HepG2 (cell line): ENCODE data around the gene MARF1.
"Not testable (repeated sequence)": the region's sequence is repeated elsewhere in the genome, so short reads cannot be mapped to it uniquely, and the experiment has no call there.

Experiments used
- BRCA1 ChIP-seq: sonication (generic); formaldehyde crosslinking; IDR thresholded peaks from 2 replicates; pipeline ENCODE4 v1.4.0; 2020; ENCODE audit warnings: missing genetic modification reagents
- CREB1 ChIP-seq, 2 experiments: fragments of 450-650 bp in 1 of 2; IDR thresholded peaks; 2 replicates each; pipeline ENCODE4 v1.6.1; 2016 to 2017; ENCODE audit warnings: control low read depth in 1 of 2, mild to moderate bottlenecking in 1 of 2, missing compliant biosample characterization in 1 of 2, missing genetic modification characterization in 1 of 2
- CTCF ChIP-seq: sonication (generic); formaldehyde crosslinking; IDR thresholded peaks from 2 replicates; pipeline ENCODE4 v1.5.0; 2020; ENCODE audit warnings: mild to moderate bottlenecking, missing genetic modification reagents, moderate library complexity
- MIER2 ChIP-seq: IDR thresholded peaks from 2 replicates; pipeline ENCODE4 v1.6.1; 2016; ENCODE audit warnings: missing biosample characterization, missing genetic modification reagents
- YY1 ChIP-seq: IDR thresholded peaks from 2 replicates; pipeline ENCODE4 v1.6.1; 2011; ENCODE audit warnings: low read length, low read depth, moderate library complexity, mild to moderate bottlenecking; ENCODE audit not compliant: insufficient read depth, insufficient replicate concordance
- ZNF24 ChIP-seq: fragments of 450-650 bp; IDR thresholded peaks from 2 replicates; pipeline ENCODE4 v1.6.1; 2017; ENCODE audit warnings: antibody characterized with exemption, mild to moderate bottlenecking
- ZNF335 ChIP-seq: sonication (generic); formaldehyde crosslinking; IDR thresholded peaks from 2 replicates; pipeline ENCODE4 v1.4.0; 2020; ENCODE audit warnings: missing genetic modification reagents
- ZNF547 ChIP-seq: sonication (generic); formaldehyde crosslinking; IDR thresholded peaks from 2 replicates; pipeline ENCODE4 v1.5.1; 2020; ENCODE audit warnings: mild to moderate bottlenecking, missing genetic modification reagents
- ZNF557 ChIP-seq: sonication (generic); formaldehyde crosslinking; IDR thresholded peaks from 2 replicates; pipeline ENCODE4 v1.4.0; 2020; ENCODE audit warnings: missing genetic modification reagents
- ZSCAN20 ChIP-seq: sonication (generic); formaldehyde crosslinking; IDR thresholded peaks from 2 replicates; pipeline ENCODE4 v1.4.0; 2020; ENCODE audit warnings: missing genetic modification reagents, mild to moderate bottlenecking, borderline replicate concordance

DNA sequence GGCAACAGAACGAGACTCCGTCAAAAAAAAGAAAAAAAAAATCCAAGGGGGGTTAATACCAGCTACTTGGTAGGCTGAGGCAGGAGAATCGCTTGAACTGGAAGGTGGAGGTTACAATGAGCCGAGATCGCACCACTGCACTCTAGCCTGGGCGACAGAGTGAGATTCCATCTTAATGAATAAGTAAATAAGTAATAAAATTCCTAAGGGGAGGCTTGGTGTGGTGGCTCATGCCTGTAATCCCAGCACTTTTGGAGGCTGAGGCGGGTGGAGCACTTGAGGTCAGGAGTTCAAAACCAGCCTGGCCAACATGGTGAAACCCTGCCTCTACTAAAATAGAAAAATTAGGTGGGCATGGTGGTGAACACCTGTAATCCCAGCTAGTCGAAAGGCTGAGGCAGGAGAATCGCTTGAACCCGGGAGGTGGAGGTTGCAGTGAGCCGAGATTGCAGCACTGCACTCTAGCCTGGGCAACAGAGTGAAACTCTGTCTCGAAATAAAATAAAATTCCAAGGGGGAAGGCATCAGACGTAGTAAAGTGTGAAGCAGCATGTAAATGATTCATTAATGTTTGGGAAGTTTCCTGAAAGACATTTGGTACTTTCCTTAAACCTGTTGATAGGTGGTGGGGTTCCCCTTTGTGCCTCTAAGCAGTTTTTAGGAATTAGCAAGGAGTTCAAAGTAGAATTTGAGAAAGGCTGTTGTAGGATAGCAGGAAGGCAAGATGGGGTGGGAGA, 3.8 kb upstream of the MARF1 start:
- TF ChIP-seq CTCF (CRISPR knock-in tag); MIER2 (CRISPR knock-in tag); YY1; ZNF24; ZNF547 (CRISPR knock-in tag); ZNF557 (CRISPR knock-in tag); ZNF335 (CRISPR knock-in tag); BRCA1 (CRISPR knock-in tag); ZSCAN20 (CRISPR knock-in tag); CREB1 (IDR thresholded peaks at IDR 0.05); CREB1 (CRISPR knock-in tag; IDR thresholded peaks at IDR 0.05): not testable (repeated sequence)
